ENCODE data around the gene CSF3R.
"Not testable (repeated sequence)": the region's sequence is repeated elsewhere in the genome, so short reads cannot be mapped to it uniquely, and the experiment has no call there.

The CSF3R gene

DNA sequence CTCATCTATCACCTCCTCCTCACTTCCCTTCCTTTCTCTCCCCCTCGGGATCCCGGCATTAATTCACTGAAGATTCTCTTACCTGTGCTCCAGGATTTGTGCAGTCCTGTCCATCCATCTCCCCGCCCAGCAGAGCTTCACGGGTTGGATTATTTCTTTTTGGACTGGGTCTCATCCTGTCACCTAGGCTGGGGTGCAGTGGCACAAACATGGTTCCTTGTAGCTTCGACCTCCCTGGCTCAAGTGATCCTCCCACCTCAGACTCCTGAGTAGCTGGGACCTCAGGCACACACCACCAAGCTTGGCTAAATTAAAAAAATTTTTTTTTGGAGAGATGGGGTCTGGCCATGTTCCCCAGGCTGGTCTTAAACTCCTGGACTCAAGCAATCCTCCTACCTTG lies 12.3 kb upstream of the CSF3R start:
- no peak overlapping the region for H3K9ac ChIP-seq (ENCODE audit: low read length)

GRCh38 chr1:36493524-36493923 lies 10.8 kb upstream of the CSF3R start:
- Histone ChIP-seq H3K4me3 (ENCODE audit: low read depth, low read length) (no peak overlapping the region), H3K27me3 (ENCODE audit: control insufficient read depth, insufficient read depth, low read length) (peaks cover 5% of the 10 kb centered on the region; the same call in 1 of the 2 replicates), H3K9ac (ENCODE audit: low read length) (no peak overlapping the region), H3K27ac (ENCODE audit: low read depth, low read length) (no peak overlapping the region), H3K9me3 (ENCODE audit: control insufficient read depth, insufficient read depth, low read depth, low read length) (no peaks in the 10 kb centered on the region), H3K4me1 (ENCODE audit: control insufficient read depth, insufficient read depth, low read length) (peaks cover 2% of the 10 kb centered on the region; the same call in 1 of the 2 replicates), H3K36me3 (ENCODE audit: control insufficient read depth, insufficient read depth, low read length) (no peaks in the 10 kb centered on the region)

More for the DNA sequence above, 12.3 kb upstream of the CSF3R start:
- no peaks in the 10 kb centered on the region; the same call in 1 of the 2 replicates for H3K4me1 ChIP-seq (ENCODE audit: control insufficient read depth, insufficient read depth, low read length)
- no peak overlapping the region for H3K27ac ChIP-seq (ENCODE audit: low read depth, low read length)
- H3K4me3 ChIP-seq (ENCODE audit: low read depth, low read length) = no peak overlapping the region
- peaks cover 5% of the 10 kb centered on the region; the same call in 1 of the 2 replicates for H3K27me3 ChIP-seq (ENCODE audit: control insufficient read depth, insufficient read depth, low read length)
- H3K9me3 ChIP-seq (ENCODE audit: control insufficient read depth, insufficient read depth, low read depth, low read length) = no peaks in the 10 kb centered on the region
- no peaks in the 10 kb centered on the region for H3K36me3 ChIP-seq (ENCODE audit: control insufficient read depth, insufficient read depth, low read length)

- H3K4me1 ChIP-seq (ENCODE audit: control insufficient read depth, insufficient read depth, low read length) = peaks cover 2% of the 10 kb centered on the region; the same call in 1 of the 2 replicates
- H3K27ac ChIP-seq (ENCODE audit: low read depth, low read length) = no peak overlapping the region
- H3K36me3 ChIP-seq (ENCODE audit: control insufficient read depth, insufficient read depth, low read length) = no peaks in the 10 kb centered on the region
- H3K9ac ChIP-seq (ENCODE audit: low read length) = no peak overlapping the region
- peaks cover 5% of the 10 kb centered on the region; the same call in 1 of the 2 replicates for H3K27me3 ChIP-seq (ENCODE audit: control insufficient read depth, insufficient read depth, low read length)
- H3K9me3 ChIP-seq (ENCODE audit: control insufficient read depth, insufficient read depth, low read depth, low read length) = no peaks in the 10 kb centered on the region
- no peak overlapping the region for H3K4me3 ChIP-seq (ENCODE audit: low read depth, low read length)
Measured at GRCh38 chr1:36492491-36492890, 9.8 kb upstream of the CSF3R start.

- not testable (repeated sequence) for H3K27ac ChIP-seq (ENCODE audit: low read depth, low read length); H3K9me3 ChIP-seq (ENCODE audit: control insufficient read depth, insufficient read depth, low read depth, low read length); H3K27me3 ChIP-seq (ENCODE audit: control insufficient read depth, insufficient read depth, low read length); H3K36me3 ChIP-seq (ENCODE audit: control insufficient read depth, insufficient read depth, low read length); H3K9ac ChIP-seq (ENCODE audit: low read length); H3K4me1 ChIP-seq (ENCODE audit: control insufficient read depth, insufficient read depth, low read length); H3K4me3 ChIP-seq (ENCODE audit: low read depth, low read length)
Measured at GRCh38 chr1:36489258-36490051, 6.7 kb upstream of the CSF3R start.

DNA sequence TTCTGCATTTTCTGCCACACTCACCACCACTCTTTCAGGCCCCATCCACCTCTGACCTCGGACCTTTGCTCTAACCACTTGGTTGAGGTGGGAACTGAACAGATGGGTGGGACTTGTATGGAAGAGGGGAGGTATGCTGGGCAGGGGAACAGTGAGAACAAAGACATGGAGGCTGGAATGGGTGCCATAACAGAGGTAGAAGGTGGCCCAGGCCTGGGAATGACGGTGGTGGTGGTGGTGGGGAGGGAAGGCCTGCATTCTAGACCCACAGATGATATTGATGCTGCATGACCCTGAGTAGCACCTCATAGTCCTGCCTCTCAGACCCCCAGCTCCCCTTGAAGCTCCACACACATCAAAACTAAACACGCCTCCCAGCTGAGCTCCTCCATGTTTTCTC lies 5.2 kb upstream of the CSF3R start:
- H3K36me3 ChIP-seq (ENCODE audit: control insufficient read depth, insufficient read depth, low read length) = no peaks in the 10 kb centered on the region
- H3K27me3 ChIP-seq (ENCODE audit: control insufficient read depth, insufficient read depth, low read length) = peaks cover 4% of the 10 kb centered on the region; the same call in 1 of the 2 replicates
- H3K9ac ChIP-seq (ENCODE audit: low read length) = no peak overlapping the region
- H3K27ac ChIP-seq (ENCODE audit: low read depth, low read length) = no peak overlapping the region
- no peak overlapping the region for H3K4me3 ChIP-seq (ENCODE audit: low read depth, low read length)
- no peaks in the 10 kb centered on the region for H3K9me3 ChIP-seq (ENCODE audit: control insufficient read depth, insufficient read depth, low read depth, low read length)
- H3K4me1 ChIP-seq (ENCODE audit: control insufficient read depth, insufficient read depth, low read length) = peaks cover 4% of the 10 kb centered on the region; the same call in 1 of the 2 replicates

DNA sequence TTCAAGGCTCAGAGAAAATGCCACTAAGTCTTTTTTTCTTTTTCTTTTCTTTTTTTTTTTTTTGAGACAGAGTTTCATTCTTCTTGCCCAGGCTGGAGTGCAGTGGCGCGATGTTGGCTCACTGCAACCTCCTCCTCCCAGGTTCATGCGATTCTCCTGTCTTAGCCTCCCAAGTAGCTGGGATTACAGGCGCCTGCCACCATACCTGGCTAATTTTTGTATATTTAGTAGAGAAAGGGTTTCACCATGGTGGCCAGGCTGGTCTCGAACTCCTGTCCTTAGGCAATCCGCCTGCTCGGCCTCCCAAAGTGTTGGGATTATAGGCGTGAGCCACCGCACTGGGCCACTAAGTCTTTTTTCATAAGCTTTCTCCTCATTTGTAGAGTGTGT lies 4.6 kb upstream of the CSF3R start:
- not testable (repeated sequence) for H3K27me3 ChIP-seq (ENCODE audit: control insufficient read depth, insufficient read depth, low read length); H3K27ac ChIP-seq (ENCODE audit: low read depth, low read length); H3K9me3 ChIP-seq (ENCODE audit: control insufficient read depth, insufficient read depth, low read depth, low read length); H3K4me3 ChIP-seq (ENCODE audit: low read depth, low read length); H3K9ac ChIP-seq (ENCODE audit: low read length); H3K4me1 ChIP-seq (ENCODE audit: control insufficient read depth, insufficient read depth, low read length); H3K36me3 ChIP-seq (ENCODE audit: control insufficient read depth, insufficient read depth, low read length)

- Histone ChIP-seq H3K27me3 (ENCODE audit: control insufficient read depth, insufficient read depth, low read length) (0 out of 2 replicates have a peak, but pooled peaks cover under 1% of the 10 kb centered on the region), H3K36me3 (ENCODE audit: control insufficient read depth, insufficient read depth, low read length) (no peaks in the 10 kb centered on the region), H3K4me1 (ENCODE audit: control insufficient read depth, insufficient read depth, low read length) (peaks cover 16% of the 10 kb centered on the region; the same call in 1 of the 2 replicates), H3K27ac (ENCODE audit: low read depth, low read length) (no peak overlapping the region), H3K9me3 (ENCODE audit: control insufficient read depth, insufficient read depth, low read depth, low read length) (no peaks in the 10 kb centered on the region), H3K9ac (ENCODE audit: low read length) (no peak overlapping the region), H3K4me3 (ENCODE audit: low read depth, low read length) (no peak overlapping the region)
Measured at GRCh38 chr1:36486439-36487335, 4.0 kb upstream of the CSF3R start.

GRCh38 chr1:36486093-36486438 lies 3.4 kb upstream of the CSF3R start:
- no peak overlapping the region for H3K4me3 ChIP-seq (ENCODE audit: low read depth, low read length)
- peaks cover 19% of the 10 kb centered on the region; the same call in 1 of the 2 replicates for H3K4me1 ChIP-seq (ENCODE audit: control insufficient read depth, insufficient read depth, low read length)
- no peak overlapping the region for H3K27ac ChIP-seq (ENCODE audit: low read depth, low read length)
- H3K27me3 ChIP-seq (ENCODE audit: control insufficient read depth, insufficient read depth, low read length) = 0 out of 2 replicates have a peak, but pooled peaks cover 3% of the 10 kb centered on the region
- H3K36me3 ChIP-seq (ENCODE audit: control insufficient read depth, insufficient read depth, low read length) = no peaks in the 10 kb centered on the region
- H3K9me3 ChIP-seq (ENCODE audit: control insufficient read depth, insufficient read depth, low read depth, low read length) = no peaks in the 10 kb centered on the region
- H3K9ac ChIP-seq (ENCODE audit: low read length) = no peak overlapping the region

GRCh38 chr1:36484099-36484498 lies 1.4 kb upstream of the CSF3R start:
- Histone ChIP-seq H3K27me3 (ENCODE audit: control insufficient read depth, insufficient read depth, low read length) (peaks cover 10% of the 10 kb centered on the region; the same call in 1 of the 2 replicates), H3K4me1 (ENCODE audit: control insufficient read depth, insufficient read depth, low read length) (peaks cover 17% of the 10 kb centered on the region; the same call in 1 of the 2 replicates), H3K9me3 (ENCODE audit: control insufficient read depth, insufficient read depth, low read depth, low read length) (no peaks in the 10 kb centered on the region), H3K36me3 (ENCODE audit: control insufficient read depth, insufficient read depth, low read length) (no peaks in the 10 kb centered on the region), H3K4me3 (ENCODE audit: low read depth, low read length) (no peak overlapping the region), H3K27ac (ENCODE audit: low read depth, low read length) (no peak overlapping the region), H3K9ac (ENCODE audit: low read length) (no peak overlapping the region)

DNA sequence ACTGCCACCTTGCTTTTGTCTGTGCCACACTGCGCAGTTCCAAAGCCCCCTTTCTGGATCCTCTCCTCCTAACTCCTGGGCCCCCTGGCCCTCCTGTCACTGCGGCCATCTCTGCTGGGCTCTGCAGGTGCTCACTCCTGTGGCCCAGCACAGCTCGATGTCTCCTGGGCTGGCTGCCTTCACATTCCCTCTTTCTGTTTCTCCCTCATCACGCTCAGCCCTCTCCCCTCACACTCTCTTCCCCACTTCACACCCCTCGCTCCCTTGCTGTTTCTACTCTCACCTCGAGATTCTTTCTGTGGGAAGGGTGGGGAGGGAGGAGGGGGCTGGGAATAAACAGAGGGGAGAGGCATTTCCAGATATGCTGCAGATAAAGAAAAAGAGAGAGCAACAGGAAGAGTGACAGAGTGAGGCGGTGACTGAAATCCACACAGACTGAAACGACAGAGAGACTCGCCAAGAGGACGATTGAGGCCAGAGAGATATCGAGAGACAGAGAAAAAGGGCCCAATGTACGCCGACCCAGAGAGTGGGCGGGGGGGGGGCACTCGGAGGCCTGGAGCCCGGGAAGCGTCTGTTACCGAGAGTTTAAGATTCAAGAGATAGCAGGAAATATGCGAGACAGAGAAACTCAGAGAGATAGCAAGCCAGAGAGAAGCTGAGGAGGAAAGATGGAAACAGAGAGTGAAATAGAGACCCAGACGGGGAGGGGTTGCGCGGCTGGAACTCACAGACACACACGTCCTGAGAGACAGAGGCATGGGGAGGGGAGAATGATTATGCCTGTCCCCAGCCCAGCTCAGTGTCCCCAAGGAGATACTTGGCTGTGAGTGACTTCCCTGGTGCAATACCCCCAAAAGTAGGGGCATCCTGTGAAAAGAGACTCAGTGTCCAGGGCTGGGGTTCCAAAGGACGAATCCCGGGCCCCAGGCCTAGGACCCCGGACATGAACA lies 666 bp downstream of the CSF3R start:
- Histone ChIP-seq H3K4me1 (ENCODE audit: control insufficient read depth, insufficient read depth, low read length) (peaks cover 17% of the 10 kb centered on the region; the same call in 1 of the 2 replicates), H3K9me3 (ENCODE audit: control insufficient read depth, insufficient read depth, low read depth, low read length) (no peaks in the 10 kb centered on the region), H3K27me3 (ENCODE audit: control insufficient read depth, insufficient read depth, low read length) (peaks cover 10% of the 10 kb centered on the region; the same call in 1 of the 2 replicates), H3K36me3 (ENCODE audit: control insufficient read depth, insufficient read depth, low read length) (no peaks in the 10 kb centered on the region), H3K4me3 (ENCODE audit: low read depth, low read length) (no peak overlapping the region), H3K27ac (ENCODE audit: low read depth, low read length) (no peak overlapping the region), H3K9ac (ENCODE audit: low read length) (no peak overlapping the region)

All from HUES6 (cell line).